NCI-H2196 treated with DMSO at 0.1 percent for 48 hours (cell line): Measurements from ENCODE around the gene EVC.
A peak's percentile ranks its signal among the peaks of the same experiment; 100 is the strongest.
"Not testable (repeated sequence)": the region's sequence is repeated elsewhere in the genome, so short reads cannot be mapped to it uniquely, and the experiment has no call there.

Source experiments
- DNase-seq: peaks from one replicate; lab custom pipeline; 2025; ENCODE audit not compliant: unreplicated experiment; lab: John Stamatoyannopoulos, UW

The EVC gene

GRCh38 chr4:5810770-5811430 is 99.9 kb downstream of the EVC start:
- no peak for DNase-seq

DNA sequence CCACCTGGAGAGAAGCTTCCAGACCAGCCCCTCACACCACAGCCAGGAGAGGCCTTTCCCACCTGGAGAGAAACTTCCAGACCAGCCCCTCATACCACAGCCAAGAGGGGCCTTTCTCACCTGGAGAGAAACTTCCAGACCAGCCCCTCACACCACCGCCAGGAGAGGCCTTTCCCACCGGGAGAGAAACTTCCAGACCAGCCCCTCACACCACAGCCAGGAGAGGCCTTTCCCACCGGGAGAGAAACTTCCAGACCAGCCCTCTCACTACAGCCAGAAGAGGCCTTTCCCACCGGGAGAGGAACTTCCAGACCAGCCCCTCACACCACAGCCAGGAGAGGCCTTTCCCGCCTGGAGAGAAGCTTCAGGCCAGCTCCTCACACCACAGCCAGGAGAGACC is 101.1 kb downstream of the EVC start:
- DNase-seq, result not testable (repeated sequence)

GRCh38 chr4:5812506-5813229 is 101.7 kb downstream of the EVC start:
- DNase-seq, result peak; percentile 55

DNA sequence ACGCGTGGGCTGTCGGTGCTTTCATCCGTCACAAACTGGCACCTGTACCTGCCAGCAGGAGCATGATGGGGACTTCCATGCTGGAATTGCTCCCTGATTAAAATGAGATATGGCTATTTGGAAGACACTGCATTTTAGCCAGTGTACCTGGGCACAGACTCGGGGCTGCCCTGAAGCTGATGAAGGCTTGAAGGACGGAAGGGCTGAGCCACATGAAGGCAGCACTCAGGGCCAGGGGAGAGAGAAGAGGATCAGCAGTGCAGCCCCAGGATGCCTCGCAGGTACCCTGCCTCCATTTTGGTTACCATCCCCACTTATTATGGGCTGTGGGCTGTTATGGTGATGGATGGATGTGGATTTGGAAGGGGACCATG is 102.9 kb downstream of the EVC start:
- no peak for DNase-seq

DNA sequence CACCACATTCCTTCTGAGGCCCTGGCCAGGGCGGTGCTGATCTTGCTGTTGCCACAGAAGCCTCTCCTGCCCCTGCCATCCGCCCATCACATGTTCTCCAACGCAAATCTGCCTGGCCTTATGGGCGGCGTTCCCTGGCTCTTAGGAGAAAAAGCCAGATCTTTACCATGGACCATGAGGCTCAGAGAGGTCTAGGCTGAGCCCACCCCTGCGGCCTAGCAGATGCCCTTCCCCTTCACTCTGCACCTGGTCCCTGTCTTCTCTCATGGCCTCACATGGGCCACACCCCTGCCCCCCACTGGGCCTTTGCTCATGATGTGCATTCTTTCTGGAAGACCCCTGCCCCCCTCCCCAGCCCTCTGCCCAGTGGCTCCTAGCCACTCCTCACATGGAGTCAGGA is 103.4 kb downstream of the EVC start:
- DNase-seq, result no peak

- no peak for DNase-seq
Measured at GRCh38 chr4:5815641-5816040, 104.6 kb downstream of the EVC start.

GRCh38 chr4:5816101-5816500 is 105.1 kb downstream of the EVC start:
- no peak for DNase-seq

- no peak for DNase-seq
Measured at GRCh38 chr4:5816851-5817375, 105.9 kb downstream of the EVC start.

- no peak for DNase-seq
Measured at GRCh38 chr4:5821665-5822358, 110.8 kb downstream of the EVC start.

DNA sequence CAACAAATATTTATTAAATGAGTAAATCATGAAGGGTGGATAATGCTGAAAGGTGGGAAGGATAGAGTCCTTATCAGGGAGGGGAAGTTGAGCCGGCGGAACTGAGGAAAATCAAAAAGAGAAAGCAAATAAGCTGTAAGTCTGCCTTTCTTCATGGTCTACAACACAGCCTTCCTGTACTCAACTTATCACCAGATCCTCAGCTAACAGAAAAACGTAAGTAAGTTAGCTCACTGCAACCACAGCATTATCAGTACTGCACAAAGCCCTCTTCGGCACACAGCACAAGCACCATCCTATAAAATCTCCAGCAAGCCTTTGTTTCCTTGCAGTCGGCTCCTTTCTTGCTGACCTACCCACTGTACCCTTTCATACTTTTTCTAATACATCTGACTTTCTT is 111.6 kb downstream of the EVC start:
- DNase-seq, result no peak

DNA sequence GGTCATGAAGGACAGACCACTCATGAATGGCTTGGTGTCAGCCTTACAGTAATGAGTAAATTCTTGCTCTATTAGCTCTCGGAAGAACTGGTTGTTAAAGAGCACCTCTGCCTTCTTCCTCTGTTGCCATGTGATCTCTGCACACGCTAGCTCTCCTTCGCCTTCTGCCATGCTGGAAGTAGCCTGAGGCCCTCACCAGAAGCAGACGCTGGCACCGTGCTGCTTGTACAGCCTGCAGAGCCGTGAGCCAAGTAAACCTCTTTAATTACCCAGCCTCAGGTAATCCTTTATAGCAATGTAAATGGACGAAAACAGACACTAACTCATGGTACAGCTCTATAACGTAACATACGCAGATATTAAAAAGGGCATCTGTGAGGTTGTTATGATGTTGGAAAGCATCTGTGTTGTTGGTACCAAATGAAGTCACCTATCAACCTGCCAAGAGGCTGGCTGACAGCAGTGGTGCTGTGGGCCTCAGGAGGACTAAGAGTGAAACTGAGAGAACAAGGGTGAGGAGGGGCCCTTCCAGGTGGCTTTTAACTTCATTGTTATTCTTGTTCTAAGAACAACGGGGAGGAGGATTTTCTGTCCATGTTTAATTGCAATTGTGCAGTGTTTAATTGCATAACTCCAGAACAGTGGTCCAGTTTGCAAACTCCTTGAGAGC is 112.7 kb downstream of the EVC start:
- no peak for DNase-seq

DNA sequence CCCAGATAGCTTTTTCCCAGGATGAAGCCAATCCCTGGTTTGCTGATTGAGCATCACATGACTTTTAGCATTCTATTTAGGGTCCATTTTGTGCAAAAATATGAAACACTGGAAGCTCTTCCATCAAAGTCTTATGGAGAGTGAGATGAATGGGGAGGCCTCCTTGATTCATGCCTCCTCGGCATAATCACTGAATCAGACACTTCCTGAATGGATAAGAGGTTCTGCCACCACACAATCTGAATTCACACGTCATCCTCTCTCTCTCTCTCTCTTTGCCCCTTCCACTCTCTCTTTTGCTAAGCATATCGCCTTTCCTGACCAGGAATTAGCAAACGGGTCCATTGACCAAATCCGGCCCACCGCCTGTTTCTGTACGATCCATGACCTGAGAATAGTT is 113.2 kb downstream of the EVC start:
- no peak for DNase-seq

DNA sequence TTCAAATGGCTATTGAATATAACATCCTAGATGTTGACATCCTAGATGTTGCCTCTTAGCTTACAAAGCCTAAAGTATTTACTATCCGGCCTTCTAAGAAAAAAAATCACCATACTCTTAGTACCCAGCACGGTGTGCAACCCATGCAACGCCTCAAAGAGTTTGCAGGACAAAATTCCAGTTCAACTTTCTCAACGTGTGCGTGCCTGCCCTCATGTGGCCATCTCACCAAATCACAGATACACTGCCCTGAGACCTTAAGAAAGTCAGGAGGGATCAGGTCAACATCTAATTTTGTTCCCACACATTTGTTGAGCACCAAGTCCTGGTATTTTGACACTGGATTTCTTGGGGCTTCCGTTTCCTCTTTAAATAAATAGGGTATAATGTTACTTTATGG is 113.6 kb downstream of the EVC start:
- DNase-seq, result no peak

DNA sequence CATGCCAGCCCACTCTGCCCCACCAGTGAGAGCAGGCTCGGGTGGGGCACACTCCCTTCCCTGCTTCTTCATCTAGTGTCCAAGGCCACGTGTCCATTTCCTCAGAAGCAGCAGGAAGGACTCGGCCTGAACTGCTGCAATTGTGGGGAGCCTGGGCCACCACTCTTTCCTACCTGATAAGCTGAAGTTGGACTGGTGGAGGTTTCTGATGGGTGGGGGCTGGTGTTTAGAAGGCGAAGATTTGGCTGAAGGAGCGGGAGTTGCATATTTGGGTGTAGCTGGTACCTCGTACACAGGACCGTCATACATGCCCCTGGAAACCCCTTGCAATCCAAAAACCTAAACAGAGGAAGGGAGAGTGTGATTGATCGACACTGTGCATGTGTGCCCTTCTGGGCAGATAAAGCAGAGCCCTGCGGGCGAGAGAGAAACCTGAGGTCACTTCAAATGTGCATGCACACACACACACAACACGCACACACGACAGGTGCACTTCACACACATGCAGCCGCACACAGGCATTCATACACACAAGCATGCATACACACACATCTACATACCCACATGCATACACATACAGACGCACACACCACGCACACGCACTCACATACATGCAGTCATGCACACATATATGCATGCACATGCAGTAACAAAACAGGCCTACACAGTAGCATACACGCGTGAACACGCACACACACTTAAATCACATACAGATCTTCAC is 114.5 kb downstream of the EVC start:
- DNase-seq, result no peak

- DNase-seq, result no peak
Measured at GRCh38 chr4:5826437-5827107, 115.6 kb downstream of the EVC start.

DNA sequence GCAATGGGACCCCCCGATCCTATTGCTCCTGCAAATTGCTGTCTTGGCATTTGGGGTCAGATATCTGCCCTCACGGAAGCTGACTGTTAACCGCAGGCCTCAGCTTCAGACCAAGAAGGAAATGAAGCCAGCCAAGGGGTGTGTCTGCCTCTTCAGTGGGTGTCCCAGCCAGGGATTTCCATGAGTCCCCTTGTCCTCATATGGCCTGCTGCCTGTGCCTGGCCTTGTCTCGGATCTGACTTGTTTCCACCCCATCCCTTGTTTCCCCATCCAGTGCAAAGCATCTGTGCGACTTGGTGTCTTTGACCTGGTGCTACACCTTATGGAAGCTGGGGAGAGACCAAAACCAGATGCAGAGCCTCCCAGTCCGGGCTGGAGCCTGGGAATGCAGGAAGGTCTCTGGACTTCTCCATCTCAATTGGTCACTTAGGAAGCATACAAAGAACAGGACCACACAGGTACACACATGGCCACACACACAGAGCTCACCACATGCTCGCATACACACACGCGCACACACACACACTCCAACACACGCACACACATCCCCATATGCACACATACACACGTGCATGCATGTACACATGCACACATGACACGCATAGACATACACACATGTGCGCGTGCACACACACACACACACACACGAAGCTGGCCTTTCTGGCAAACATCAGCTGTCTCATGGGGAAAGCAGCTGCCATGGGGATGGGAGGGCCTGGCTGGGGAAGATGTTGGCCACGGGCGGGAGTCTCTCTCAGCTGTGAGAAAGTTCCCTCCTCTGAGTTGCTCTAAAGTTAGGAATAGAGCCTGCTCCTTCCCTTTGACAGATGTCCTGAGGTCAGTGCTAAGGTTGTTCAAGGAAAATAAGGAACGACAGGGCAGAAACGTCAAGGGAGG is 116.4 kb downstream of the EVC start:
- DNase-seq, result no peak

DNA sequence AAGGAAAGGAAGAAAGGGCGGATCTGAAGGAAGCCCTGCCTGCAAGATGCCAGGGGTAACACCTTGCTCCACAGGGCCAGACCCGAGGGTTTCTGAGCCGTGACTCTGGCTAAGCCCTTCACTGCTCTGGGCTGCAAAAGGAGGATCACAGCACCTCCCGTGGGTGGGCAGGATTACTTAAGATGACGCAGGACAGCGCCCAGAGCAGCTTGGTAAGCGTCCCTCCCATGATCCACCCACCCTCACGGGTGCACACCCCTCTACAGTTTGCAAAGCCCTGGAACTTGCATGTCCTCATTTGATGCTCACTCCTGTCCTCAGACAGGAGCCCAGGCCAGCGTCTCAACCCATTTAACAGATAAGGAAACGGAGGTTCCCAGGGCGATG is 117.0 kb downstream of the EVC start:
- DNase-seq, result no peak

- DNase-seq, result no peak
Measured at GRCh38 chr4:5836943-5837342, 125.9 kb downstream of the EVC start.

DNA sequence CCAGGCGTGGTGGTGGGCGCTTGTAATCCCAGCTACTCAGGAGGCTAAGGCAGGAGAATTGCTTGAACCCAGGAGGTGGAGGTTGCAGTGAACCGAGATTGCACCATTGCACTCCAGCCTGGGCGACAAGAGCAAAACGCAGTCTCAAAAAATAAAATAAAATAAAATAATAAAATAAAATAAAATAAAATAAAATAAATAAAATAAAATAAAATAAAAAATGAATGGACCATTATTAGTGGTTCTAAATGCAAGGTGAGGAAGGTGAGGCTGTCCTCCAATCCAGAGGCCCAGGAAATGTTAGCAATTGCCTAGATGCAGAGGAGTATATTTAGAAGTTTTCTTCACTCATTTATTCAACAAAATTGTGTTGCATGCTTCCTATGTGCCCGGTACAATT is 126.5 kb downstream of the EVC start:
- not testable (repeated sequence) for DNase-seq
